Astrocyte (in vitro differentiated cells and primary cell): ENCODE results near the gene TRMU.

Experiments used
- EZH2 ChIP-seq: IDR thresholded peaks from 2 replicates; pipeline ENCODE4 v1.6.1; 2012; ENCODE audit warnings: mild to moderate bottlenecking, low read length, inconsistent platforms; ENCODE audit not compliant: insufficient read depth
- TF ChIP-seq, protein P1 (sequence below): IDR thresholded peaks from 2 replicates; pipeline ENCODE4 v1.5.1; 2011; ENCODE audit warnings: low read depth, mild to moderate bottlenecking, inconsistent platforms, low read length, moderate library complexity; ENCODE audit not compliant: insufficient read depth

DNA sequence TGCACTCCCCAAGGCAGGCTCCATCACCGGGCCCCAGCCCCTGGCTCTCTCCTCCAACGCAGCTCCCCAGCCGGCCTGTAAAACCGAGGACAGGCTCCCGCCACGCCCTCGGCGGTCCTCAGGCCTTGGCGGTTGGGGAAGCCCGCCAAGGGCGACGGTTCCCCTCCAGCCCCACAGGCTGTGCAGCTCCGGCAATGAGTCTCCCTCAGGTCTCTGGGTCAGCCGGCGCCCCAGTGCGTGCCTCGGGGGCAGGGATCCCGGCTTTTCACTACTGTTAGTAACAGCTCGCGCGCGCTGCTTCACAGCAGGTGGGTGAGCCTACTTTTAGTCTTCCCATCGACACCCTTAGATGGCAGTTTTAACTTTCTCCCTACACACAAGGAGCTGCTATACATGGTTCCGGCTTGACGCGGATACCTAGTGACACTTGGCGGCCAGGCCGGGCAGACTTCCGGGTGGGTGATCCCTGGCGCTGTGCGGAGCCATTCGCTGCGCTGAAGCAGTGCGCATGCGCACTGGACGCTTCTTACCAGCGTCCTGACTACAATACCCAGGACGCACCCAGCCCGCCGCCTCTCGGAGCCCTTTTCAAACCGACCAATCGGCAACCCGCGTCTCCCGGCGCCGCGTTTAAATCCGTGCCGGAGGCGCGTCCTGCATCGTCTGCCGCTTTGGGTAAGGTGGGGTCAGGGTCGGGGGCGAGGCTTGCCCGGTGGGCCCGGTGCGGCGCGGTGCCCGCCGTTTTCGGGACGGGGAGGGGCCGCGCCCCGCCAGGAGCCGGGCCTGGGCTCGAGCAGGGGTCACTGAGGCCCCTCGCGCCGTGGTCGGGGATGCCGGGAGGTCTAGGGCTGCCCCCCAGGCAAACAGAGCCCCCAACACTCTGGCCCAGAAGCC, 39.0 kb upstream of the TRMU start, which contains the start of gene GTSE1:
- TF ChIP-seq, protein P1, sequence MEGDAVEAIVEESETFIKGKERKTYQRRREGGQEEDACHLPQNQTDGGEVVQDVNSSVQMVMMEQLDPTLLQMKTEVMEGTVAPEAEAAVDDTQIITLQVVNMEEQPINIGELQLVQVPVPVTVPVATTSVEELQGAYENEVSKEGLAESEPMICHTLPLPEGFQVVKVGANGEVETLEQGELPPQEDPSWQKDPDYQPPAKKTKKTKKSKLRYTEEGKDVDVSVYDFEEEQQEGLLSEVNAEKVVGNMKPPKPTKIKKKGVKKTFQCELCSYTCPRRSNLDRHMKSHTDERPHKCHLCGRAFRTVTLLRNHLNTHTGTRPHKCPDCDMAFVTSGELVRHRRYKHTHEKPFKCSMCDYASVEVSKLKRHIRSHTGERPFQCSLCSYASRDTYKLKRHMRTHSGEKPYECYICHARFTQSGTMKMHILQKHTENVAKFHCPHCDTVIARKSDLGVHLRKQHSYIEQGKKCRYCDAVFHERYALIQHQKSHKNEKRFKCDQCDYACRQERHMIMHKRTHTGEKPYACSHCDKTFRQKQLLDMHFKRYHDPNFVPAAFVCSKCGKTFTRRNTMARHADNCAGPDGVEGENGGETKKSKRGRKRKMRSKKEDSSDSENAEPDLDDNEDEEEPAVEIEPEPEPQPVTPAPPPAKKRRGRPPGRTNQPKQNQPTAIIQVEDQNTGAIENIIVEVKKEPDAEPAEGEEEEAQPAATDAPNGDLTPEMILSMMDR = no peak
- TF ChIP-seq EZH2 = no peak
